Body of pancreas (tissue), 4 donors: ENCODE results near the gene NEDD4L.

Experiments used
- POLR2A ChIP-seq, 3 donors: fragments of 450-650 bp; IDR thresholded peaks; one replicate each; pipeline ENCODE4 v1.6.1; 2016; ENCODE audit warnings: antibody characterized with exemption in 3 of 3, mild to moderate bottlenecking in 2 of 3
- TF ChIP-seq, protein P1 (sequence below), 7 experiments: fragments of 450-650 bp in 4 of 7; fragments of 200-600 bp in 3 of 7; sonication (generic) in 3 of 7; IDR thresholded peaks; one replicate each; pipeline ENCODE4 v1.5.1; 2016 to 2019; ENCODE audit warnings: antibody characterized with exemption in 7 of 7

DNA sequence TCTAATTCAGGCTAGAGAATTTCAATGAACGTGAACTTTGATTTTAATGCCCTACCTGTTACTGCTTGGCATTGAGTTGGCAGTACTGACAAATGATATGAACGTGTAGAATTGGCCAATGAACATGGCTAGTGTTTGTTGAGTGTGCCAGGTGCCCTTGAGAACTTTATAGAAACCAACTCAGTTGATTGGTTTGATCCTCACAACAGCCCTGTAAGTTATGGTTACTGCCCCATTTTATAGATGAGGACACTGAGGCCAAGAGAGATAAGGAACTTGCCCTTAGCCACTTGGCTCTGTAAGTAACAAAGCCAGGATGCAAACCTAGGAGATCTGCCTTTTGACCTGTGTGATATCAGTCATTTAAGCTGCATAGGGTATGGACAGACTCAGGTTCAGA is 275.7 kb downstream of the NEDD4L start:
- TF ChIP-seq, protein P1, sequence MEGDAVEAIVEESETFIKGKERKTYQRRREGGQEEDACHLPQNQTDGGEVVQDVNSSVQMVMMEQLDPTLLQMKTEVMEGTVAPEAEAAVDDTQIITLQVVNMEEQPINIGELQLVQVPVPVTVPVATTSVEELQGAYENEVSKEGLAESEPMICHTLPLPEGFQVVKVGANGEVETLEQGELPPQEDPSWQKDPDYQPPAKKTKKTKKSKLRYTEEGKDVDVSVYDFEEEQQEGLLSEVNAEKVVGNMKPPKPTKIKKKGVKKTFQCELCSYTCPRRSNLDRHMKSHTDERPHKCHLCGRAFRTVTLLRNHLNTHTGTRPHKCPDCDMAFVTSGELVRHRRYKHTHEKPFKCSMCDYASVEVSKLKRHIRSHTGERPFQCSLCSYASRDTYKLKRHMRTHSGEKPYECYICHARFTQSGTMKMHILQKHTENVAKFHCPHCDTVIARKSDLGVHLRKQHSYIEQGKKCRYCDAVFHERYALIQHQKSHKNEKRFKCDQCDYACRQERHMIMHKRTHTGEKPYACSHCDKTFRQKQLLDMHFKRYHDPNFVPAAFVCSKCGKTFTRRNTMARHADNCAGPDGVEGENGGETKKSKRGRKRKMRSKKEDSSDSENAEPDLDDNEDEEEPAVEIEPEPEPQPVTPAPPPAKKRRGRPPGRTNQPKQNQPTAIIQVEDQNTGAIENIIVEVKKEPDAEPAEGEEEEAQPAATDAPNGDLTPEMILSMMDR (IDR thresholded peaks at IDR 0.05) = no peak
- TF ChIP-seq POLR2A (IDR thresholded peaks at IDR 0.05) = no peak
